ENCODE data around the gene FUT8. TPM values are rescaled to one million over a fixed set of nuclear protein-coding genes. Genes with fewer than 3 reads are reported as not detected.

The FUT8 gene
- total RNA-seq, 1 donor from 2014 or later, result 131 TPM

- Mint-ChIP-seq H3K36me3 (no peaks in the 10 kb centered on the region), H3K9me3 (peaks cover 8% of the 10 kb centered on the region), H3K27ac (no peak overlapping the region), H3K4me1 (no peaks in the 10 kb centered on the region), H3K4me3 (no peak overlapping the region), H3K27me3 (ENCODE audit: insufficient read depth, low read depth) (no peaks in the 10 kb centered on the region)
- H3K9me3 ChIP-seq (ENCODE audit: low read depth), result no peaks in the 10 kb centered on the region
- no peaks in the 10 kb centered on the region for H3F3A ChIP-seq (ENCODE audit: low read depth)
- peaks cover 79% of the 10 kb centered on the region for H3K79me2 ChIP-seq (ENCODE audit: low read depth)
- TF ChIP-seq EZH2 (IDR thresholded peaks at IDR 0.05) (no peak), EZH2phosphoT487 (IDR thresholded peaks at IDR 0.05) (no peak), CTCF (IDR thresholded peaks at IDR 0.05) (no peak)
- H3K27me3 ChIP-seq, result no peaks in the 10 kb centered on the region
- no peak for DNase-seq (ENCODE audit: low spot score)
- no peak overlapping the region for H2AFZ ChIP-seq (replicated peaks)
- H3K36me3 ChIP-seq, result no peaks in the 10 kb centered on the region
- no peak overlapping the region for H3K27ac ChIP-seq
- H3K9ac ChIP-seq, result no peak overlapping the region
- no peak overlapping the region for H3K4me3 ChIP-seq
- H3K4me1 ChIP-seq, result peaks cover 7% of the 10 kb centered on the region
- H3K4me2 ChIP-seq, result no peak overlapping the region
- no peaks in the 10 kb centered on the region for H4K20me1 ChIP-seq (ENCODE audit: low read depth)
Measured at GRCh38 chr14:65517635-65518542, 105.4 kb downstream of the FUT8 start.

GRCh38 chr14:65528069-65528468 is 115.5 kb downstream of the FUT8 start:
- Mint-ChIP-seq H3K36me3 (peaks cover 17% of the 10 kb centered on the region), H3K9me3 (peaks cover 53% of the 10 kb centered on the region), H3K27ac (no peak overlapping the region), H3K27me3 (ENCODE audit: insufficient read depth, low read depth) (no peaks in the 10 kb centered on the region), H3K4me1 (no peaks in the 10 kb centered on the region), H3K4me3 (no peak overlapping the region)
- H3K79me2 ChIP-seq (ENCODE audit: low read depth), result peaks cover 71% of the 10 kb centered on the region
- no peak overlapping the region for H3K4me2 ChIP-seq
- no peak for DNase-seq (ENCODE audit: low spot score)
- no peak overlapping the region for H3K9ac ChIP-seq
- H4K20me1 ChIP-seq (ENCODE audit: low read depth), result no peaks in the 10 kb centered on the region
- no peak overlapping the region for H2AFZ ChIP-seq (replicated peaks)
- no peaks in the 10 kb centered on the region for H3K27me3 ChIP-seq
- peaks cover 4% of the 10 kb centered on the region for H3K36me3 ChIP-seq
- H3K4me1 ChIP-seq, result no peaks in the 10 kb centered on the region
- H3K27ac ChIP-seq, result no peak overlapping the region
- no peak overlapping the region for H3K4me3 ChIP-seq
- peaks cover 6% of the 10 kb centered on the region for H3K9me3 ChIP-seq (ENCODE audit: low read depth)
- no peaks in the 10 kb centered on the region for H3F3A ChIP-seq (ENCODE audit: low read depth)
- TF ChIP-seq CTCF (IDR thresholded peaks at IDR 0.05), result no peak
- TF ChIP-seq EZH2 (IDR thresholded peaks at IDR 0.05), result no peak
- no peak for TF ChIP-seq EZH2phosphoT487 (IDR thresholded peaks at IDR 0.05)

- Mint-ChIP-seq H3K4me3 (no peak overlapping the region), H3K36me3 (peaks cover 10% of the 10 kb centered on the region), H3K4me1 (no peaks in the 10 kb centered on the region), H3K27me3 (ENCODE audit: insufficient read depth, low read depth) (no peaks in the 10 kb centered on the region), H3K9me3 (peaks cover 24% of the 10 kb centered on the region), H3K27ac (no peak overlapping the region)
- Histone ChIP-seq H3F3A (ENCODE audit: low read depth) (no peaks in the 10 kb centered on the region), H3K9me3 (ENCODE audit: low read depth) (peaks cover 6% of the 10 kb centered on the region), H3K4me1 (no peaks in the 10 kb centered on the region), H3K4me3 (no peak overlapping the region), H3K9ac (no peak overlapping the region), H3K36me3 (peaks cover 4% of the 10 kb centered on the region), H3K79me2 (ENCODE audit: low read depth) (peaks cover 83% of the 10 kb centered on the region), H3K27me3 (no peaks in the 10 kb centered on the region), H3K27ac (no peak overlapping the region), H4K20me1 (ENCODE audit: low read depth) (no peaks in the 10 kb centered on the region), H2AFZ (replicated peaks) (no peak overlapping the region), H3K4me2 (no peak overlapping the region)
- TF ChIP-seq EZH2 (IDR thresholded peaks at IDR 0.05) (no peak), EZH2phosphoT487 (IDR thresholded peaks at IDR 0.05) (no peak), CTCF (IDR thresholded peaks at IDR 0.05) (no peak)
- no peak for DNase-seq (ENCODE audit: low spot score)
Measured at GRCh38 chr14:65531148-65531547, 118.6 kb downstream of the FUT8 start.

Data from neural progenitor cell (in vitro differentiated cells).